ENCODE results near the gene SLC2A8. TPM values are rescaled to one million over a fixed set of nuclear protein-coding genes. Genes with fewer than 3 reads are reported as not detected.
A peak's percentile ranks its signal among the peaks of the same experiment; 100 is the strongest.

The SLC2A8 gene
- total RNA-seq, 6 donors from 2014 or later, result 7.0 to 27.4 (median 20.2) TPM

- H3K27ac ChIP-seq, result peak overlapping the region in 2 of 4 donors; percentile 91 to 96
- TF ChIP-seq POLR2A (IDR thresholded peaks at IDR 0.05) (no peak), POLR2AphosphoS5 (IDR thresholded peaks at IDR 0.05) (no peak), EP300 (IDR thresholded peaks at IDR 0.05) (no peak), CTCF (IDR thresholded peaks at IDR 0.05) (no peak)
- DNase-seq (peak in 1 of 2 donors; percentile 49), ATAC-seq (ENCODE audit: low FRiP score in 2 of 2) (no peak)
- peaks cover 0 to 43% (median 29%) of the 10 kb centered on the region in 4 donors for H3K36me3 ChIP-seq
- peak overlapping the region in 2 of 4 donors; percentile 64 to 94 for H3K4me3 ChIP-seq
- 45 to 75% methylated on average over 3 to 4 of the region's 4 CpGs for WGBS, 2 donors
- H3K27me3 ChIP-seq, result no peaks in the 10 kb centered on the region
- H3K4me1 ChIP-seq, result peaks cover 30 to 52% (median 33%) of the 10 kb centered on the region in 4 donors
- H3K9me3 ChIP-seq, result no peaks in the 10 kb centered on the region
These were observed 55.7 kb downstream of the SLC2A8 start for GRCh38 chr9:127452691-127453090.

GRCh38 chr9:127455324-127455992 lies 58.5 kb downstream of the SLC2A8 start:
- Histone ChIP-seq H3K4me1 (peaks cover 9 to 27% (median 14%) of the 10 kb centered on the region in 4 donors), H3K27me3 (no peaks in the 10 kb centered on the region), H3K4me3 (no peak overlapping the region), H3K9me3 (no peaks in the 10 kb centered on the region), H3K36me3 (peaks cover 3 to 39% (median 21%) of the 10 kb centered on the region in 4 donors), H3K27ac (peak overlapping the region in 1 of 4 donors; percentile 7)
- peak in 1 of 2 donors; percentile 47 for DNase-seq
- WGBS, 2 donors, result 56 to 62% methylated on average over 6 of the region's 6 CpGs
- ATAC-seq (ENCODE audit: low FRiP score in 2 of 2), result no peak
- TF ChIP-seq POLR2A (IDR thresholded peaks at IDR 0.05) (no peak), EP300 (IDR thresholded peaks at IDR 0.05) (no peak), POLR2AphosphoS5 (IDR thresholded peaks at IDR 0.05) (no peak), CTCF (IDR thresholded peaks at IDR 0.05) (peak in 1 of 6 experiments; percentile 30)

GRCh38 chr9:127457191-127457878 lies 60.4 kb downstream of the SLC2A8 start:
- 92 to 94% methylated on average over 17 of the region's 17 CpGs for WGBS, 2 donors
- no peak overlapping the region for H3K27ac ChIP-seq
- peak in 1 of 2 donors; percentile 33 for DNase-seq
- H3K4me1 ChIP-seq, result peaks cover 7 to 16% (median 8%) of the 10 kb centered on the region in 4 donors
- H3K9me3 ChIP-seq, result no peaks in the 10 kb centered on the region
- no peak for ATAC-seq (ENCODE audit: low FRiP score in 2 of 2)
- TF ChIP-seq POLR2AphosphoS5 (IDR thresholded peaks at IDR 0.05) (no peak), EP300 (IDR thresholded peaks at IDR 0.05) (no peak), POLR2A (IDR thresholded peaks at IDR 0.05) (no peak), CTCF (IDR thresholded peaks at IDR 0.05) (no peak)
- no peak overlapping the region for H3K4me3 ChIP-seq
- H3K27me3 ChIP-seq, result no peaks in the 10 kb centered on the region
- peaks cover 6 to 57% (median 36%) of the 10 kb centered on the region in 4 donors for H3K36me3 ChIP-seq

Small RNA genes lying within 50 kb of the gene (small RNA-seq; reads per million reads assigned to genes)
- 134 to 648 (median 268) reads per million in 4 donors for gene SNORA65

Other genes with a start within 250 kb of the SLC2A8 start
- gene GARNL3, start 132.4 kb upstream of the SLC2A8 start, total RNA-seq, result 10 to 100 TPM in 2 of 6 donors, 1 to 10 TPM in 4; 3.1 to 37.7 (median 7.0) TPM
- gene ZNF79, start 27.2 kb downstream of the SLC2A8 start, total RNA-seq, result 10 to 100 TPM in 2 of 6 donors, 1 to 10 TPM in 4; 6.1 to 18.9 (median 9.2) TPM
- gene RPL12, start 54.2 kb downstream of the SLC2A8 start, total RNA-seq, result 1,000 to 10,000 TPM in 4 of 6 donors, 100 to 1,000 TPM in 2; 841 to 1,291 (median 1,060) TPM
- gene LRSAM1, start 54.3 kb downstream of the SLC2A8 start, total RNA-seq, result 10 to 100 TPM; 12.9 to 77.5 (median 25.4) TPM
- gene STXBP1, start 215.1 kb downstream of the SLC2A8 start, total RNA-seq, result 100 to 1,000 TPM in 2 of 6 donors, 10 to 100 TPM in 4; 44.6 to 124 (median 76.1) TPM